HEK293T (cell line): ENCODE data around the gene SHANK3.

ENCODE experiments used
- CTCF ChIA-PET: fragments of 350-600 bp; formaldehyde crosslinking; extraction: SDS; loops from one replicate; lab custom pipeline; 2021; ENCODE audit warnings: antibody characterized with exemption, inconsistent platforms; lab: Yijun Ruan, JAX
- POLR2A ChIA-PET: fragments of 350-600 bp; formaldehyde crosslinking; extraction: SDS; loops from one replicate; lab custom pipeline; 2020; ENCODE audit warnings: antibody characterized with exemption, inconsistent platforms; lab: Yijun Ruan, JAX
- DNase-seq: peaks from one replicate; pipeline ENCODE4 v3.0.0; 2012; ENCODE audit warnings: mixed read lengths; ENCODE audit errors: extremely low spot score
- ARNT ChIP-seq: fragments of 450-650 bp; IDR thresholded peaks from 2 replicates; pipeline ENCODE4 v1.6.1; 2017; ENCODE audit warnings: mild to moderate bottlenecking
- BHLHE40 ChIP-seq: fragments of 450-650 bp; IDR thresholded peaks from 2 replicates; pipeline ENCODE4 v1.6.1; 2016; ENCODE audit warnings: mild to moderate bottlenecking, moderate library complexity, borderline replicate concordance
- CTBP1 ChIP-seq: fragments of 450-650 bp; IDR thresholded peaks from 2 replicates; pipeline ENCODE4 v1.6.1; 2016; ENCODE audit warnings: borderline replicate concordance
- ELF4 ChIP-seq: fragments of 450-650 bp; IDR thresholded peaks from 2 replicates; pipeline ENCODE4 v1.6.1; 2017; ENCODE audit warnings: antibody characterized with exemption
- FOXA1 ChIP-seq: fragments of 450-650 bp; IDR thresholded peaks from 2 replicates; pipeline ENCODE4 v1.6.1; 2016; ENCODE audit warnings: mild to moderate bottlenecking
- FOXK2 ChIP-seq: fragments of 450-650 bp; IDR thresholded peaks from 2 replicates; pipeline ENCODE4 v1.6.1; 2016; ENCODE audit warnings: mild to moderate bottlenecking
- FOXM1 ChIP-seq: fragments of 450-650 bp; IDR thresholded peaks from 2 replicates; pipeline ENCODE4 v1.6.1; 2017; ENCODE audit warnings: mild to moderate bottlenecking, borderline replicate concordance
- HDGF ChIP-seq: fragments of 450-650 bp; IDR thresholded peaks from 2 replicates; pipeline ENCODE4 v1.6.1; 2017; ENCODE audit warnings: antibody characterized with exemption, borderline replicate concordance
- L3MBTL2 ChIP-seq: fragments of 450-650 bp; conservative IDR thresholded peaks from 2 replicates; pipeline ENCODE4 v1.6.1; 2016; ENCODE audit warnings: mild to moderate bottlenecking
- LEF1 ChIP-seq: fragments of 450-650 bp; IDR thresholded peaks from 2 replicates; pipeline ENCODE4 v1.6.1; 2017; ENCODE audit warnings: mild to moderate bottlenecking, borderline replicate concordance
- NFRKB ChIP-seq: fragments of 450-650 bp; IDR thresholded peaks from 2 replicates; pipeline ENCODE4 v1.6.1; 2016; ENCODE audit warnings: mild to moderate bottlenecking, moderate library complexity
- SP1 ChIP-seq: fragments of 450-650 bp; IDR thresholded peaks from 2 replicates; pipeline ENCODE4 v1.6.1; 2017
- SUZ12 ChIP-seq: fragments of 450-650 bp; IDR thresholded peaks from 2 replicates; pipeline ENCODE4 v1.6.1; 2016; ENCODE audit warnings: mild to moderate bottlenecking
- TARDBP ChIP-seq: fragments of 450-650 bp; IDR thresholded peaks from 2 replicates; pipeline ENCODE4 v1.6.1; 2016
- ZNF384 ChIP-seq: fragments of 450-650 bp; IDR thresholded peaks from 2 replicates; pipeline ENCODE4 v1.6.1; 2016
- TF ChIP-seq, protein P1 (sequence below): fragments of 450-650 bp; IDR thresholded peaks from 2 replicates; pipeline ENCODE4 v1.6.1; 2016

SHANK3 gene

DNA sequence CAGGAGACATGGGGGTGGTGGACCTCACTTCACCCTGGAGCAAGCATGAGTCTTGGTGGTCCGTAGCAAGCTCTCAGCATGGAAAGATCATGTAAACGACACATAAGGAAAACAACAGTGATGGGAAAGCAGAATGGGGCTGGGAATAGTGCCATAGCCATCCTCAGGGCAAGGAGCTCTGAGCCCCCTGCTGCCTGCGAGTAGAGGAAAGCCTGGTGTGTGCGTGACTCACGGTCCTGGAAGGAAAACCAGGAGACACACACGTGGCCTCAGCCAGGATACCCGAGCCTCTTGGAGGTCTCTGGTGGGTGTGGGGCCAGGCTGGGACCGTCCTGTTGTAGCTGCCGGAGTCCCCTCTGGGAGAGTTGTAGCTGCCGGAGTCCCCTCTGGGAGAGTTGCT, 12.4 kb downstream of the SHANK3 start:
- TF ChIP-seq CTBP1 = no peak
- no peak for TF ChIP-seq ARNT
- TF ChIP-seq ZNF384 = no peak
- no peak for TF ChIP-seq HDGF
- no peak for TF ChIP-seq FOXA1
- TF ChIP-seq BHLHE40 = no peak
- no peak for TF ChIP-seq SUZ12
- TF ChIP-seq FOXM1 = no peak
- TF ChIP-seq, protein P1, sequence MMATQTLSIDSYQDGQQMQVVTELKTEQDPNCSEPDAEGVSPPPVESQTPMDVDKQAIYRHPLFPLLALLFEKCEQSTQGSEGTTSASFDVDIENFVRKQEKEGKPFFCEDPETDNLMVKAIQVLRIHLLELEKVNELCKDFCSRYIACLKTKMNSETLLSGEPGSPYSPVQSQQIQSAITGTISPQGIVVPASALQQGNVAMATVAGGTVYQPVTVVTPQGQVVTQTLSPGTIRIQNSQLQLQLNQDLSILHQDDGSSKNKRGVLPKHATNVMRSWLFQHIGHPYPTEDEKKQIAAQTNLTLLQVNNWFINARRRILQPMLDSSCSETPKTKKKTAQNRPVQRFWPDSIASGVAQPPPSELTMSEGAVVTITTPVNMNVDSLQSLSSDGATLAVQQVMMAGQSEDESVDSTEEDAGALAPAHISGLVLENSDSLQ = no peak
- no peak for TF ChIP-seq ELF4
- TF ChIP-seq FOXK2 = no peak
- TF ChIP-seq LEF1 = no peak
- TF ChIP-seq NFRKB = no peak
- no peak for TF ChIP-seq L3MBTL2
- TF ChIP-seq TARDBP = no peak
- no peak for TF ChIP-seq SP1
- CTCF ChIA-PET = no interaction called here
- no peak for DNase-seq
- POLR2A ChIA-PET = no interaction called here

DNA sequence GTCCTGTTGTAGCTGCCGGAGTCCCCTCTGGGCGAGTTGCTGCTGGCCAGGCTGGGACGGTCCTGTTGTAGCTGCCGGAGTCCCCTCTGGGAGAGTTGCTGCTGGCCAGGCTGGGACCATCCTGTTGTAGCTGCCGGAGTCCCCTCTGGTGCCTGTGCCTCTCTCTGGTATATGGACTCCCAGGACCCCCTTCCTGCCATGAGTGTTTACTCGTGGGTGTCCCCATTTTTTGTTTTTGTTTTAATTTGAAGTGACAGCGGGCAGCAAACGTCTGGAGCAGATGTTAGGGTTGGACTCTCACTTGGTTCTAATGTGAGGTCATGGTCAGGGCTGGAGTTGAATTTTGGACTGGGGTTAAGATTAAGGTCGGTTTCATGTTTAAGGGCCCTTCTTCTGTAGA, 14.2 kb downstream of the SHANK3 start:
- no peak for TF ChIP-seq LEF1
- TF ChIP-seq HDGF = no peak
- no peak for TF ChIP-seq L3MBTL2
- no peak for TF ChIP-seq CTBP1
- TF ChIP-seq TARDBP = no peak
- TF ChIP-seq FOXA1 = no peak
- TF ChIP-seq ZNF384 = no peak
- TF ChIP-seq NFRKB = no peak
- no peak for TF ChIP-seq ARNT
- no peak for TF ChIP-seq FOXM1
- no peak for TF ChIP-seq SP1
- CTCF ChIA-PET = no interaction called here
- POLR2A ChIA-PET = no interaction called here
- no peak for DNase-seq

DNA sequence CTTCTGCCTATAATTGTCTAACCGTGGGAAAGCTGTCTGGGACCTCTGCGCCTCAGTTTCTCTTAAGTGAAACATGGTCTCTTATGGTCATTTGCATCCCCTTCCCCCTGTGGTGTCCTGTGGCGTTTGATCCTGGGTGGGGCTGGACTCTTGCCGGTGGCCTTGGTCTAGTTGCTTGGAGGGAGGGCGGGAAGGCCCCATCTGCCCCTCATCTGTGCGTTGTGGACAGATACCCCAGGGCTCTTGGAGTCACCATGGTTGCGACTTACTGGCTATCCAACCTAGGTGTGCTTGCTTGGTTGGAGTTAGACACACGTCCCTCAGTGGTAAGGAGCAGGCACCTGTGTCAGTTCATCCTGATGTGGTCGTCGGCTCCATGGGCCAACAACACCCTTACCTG, 15.2 kb downstream of the SHANK3 start:
- CTCF ChIA-PET = no interaction called here
- no peak for DNase-seq
- TF ChIP-seq ELF4 = no peak
- TF ChIP-seq ZNF384 = no peak
- TF ChIP-seq TARDBP = no peak
- no peak for TF ChIP-seq L3MBTL2
- no peak for TF ChIP-seq ARNT
- TF ChIP-seq BHLHE40 = no peak
- no peak for TF ChIP-seq FOXM1
- TF ChIP-seq, protein P1 = no peak
- POLR2A ChIA-PET = no interaction called here

DNA sequence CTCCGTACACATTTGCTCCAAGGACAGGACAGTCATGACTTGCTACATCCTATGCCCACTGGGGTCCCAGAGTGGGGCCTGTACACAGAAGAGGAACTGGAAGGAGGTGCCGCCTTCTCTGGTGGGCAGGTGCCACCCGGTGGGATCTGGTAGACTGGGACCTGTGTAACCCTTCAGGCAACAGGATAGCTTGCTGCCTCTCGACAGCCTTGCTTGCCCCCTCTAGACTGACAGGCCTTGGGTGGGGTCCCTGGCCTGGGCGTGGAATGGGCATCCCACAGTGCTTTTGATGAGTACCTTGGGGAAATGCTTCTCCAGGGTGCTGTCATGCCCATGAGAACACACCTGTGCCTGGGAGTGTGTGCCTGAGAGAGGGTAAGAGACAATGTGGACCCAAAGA, 15.8 kb downstream of the SHANK3 start:
- TF ChIP-seq L3MBTL2 = no peak
- no peak for DNase-seq
- CTCF ChIA-PET = interaction anchor here (0.6 kb wide), 1 partner anchor 29 kb away, joined by 3 read pairs; no protein-coding TSS in a partner anchor

DNA sequence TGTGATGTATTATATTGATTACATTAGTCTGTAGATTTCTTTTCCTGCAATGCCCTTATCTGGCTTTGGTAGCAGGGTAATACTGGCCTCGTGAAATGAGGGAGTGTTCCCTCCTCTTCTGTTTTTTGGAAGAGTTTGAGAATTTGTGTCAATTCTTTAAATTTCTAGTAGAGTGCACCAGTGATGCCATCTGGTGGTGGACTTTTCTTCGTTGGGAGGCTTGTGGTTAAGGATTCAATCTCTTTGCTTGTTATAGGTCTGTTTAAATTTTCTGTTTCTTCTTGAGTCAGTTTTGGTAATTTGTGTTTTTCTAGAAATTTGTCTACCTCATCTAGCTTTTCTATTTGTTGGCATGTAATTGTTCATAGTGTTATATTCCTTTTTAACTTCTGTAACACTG, 18.9 kb downstream of the SHANK3 start:
- DNase-seq = no peak
- CTCF ChIA-PET = interaction anchor here (0.6 to 1.0 kb wide), 2 partner anchors 129 to 194 kb away, joined by 3 to 5 read pairs; partner anchors contain the start of gene SYCE3
- TF ChIP-seq FOXK2 = no peak
- TF ChIP-seq HDGF = no peak
- TF ChIP-seq ELF4 = no peak
- no peak for TF ChIP-seq BHLHE40
- TF ChIP-seq NFRKB = no peak
- TF ChIP-seq ZNF384 = no peak
- TF ChIP-seq FOXM1 = no peak
- TF ChIP-seq SP1 = no peak
- TF ChIP-seq LEF1 = no peak
- TF ChIP-seq FOXA1 = no peak
- TF ChIP-seq TARDBP = no peak
- TF ChIP-seq, protein P1 = no peak
- no peak for TF ChIP-seq L3MBTL2
- TF ChIP-seq CTBP1 = no peak
- no peak for TF ChIP-seq SUZ12
- POLR2A ChIA-PET = no interaction called here

More for the DNA sequence above, 15.8 kb downstream of the SHANK3 start:
- POLR2A ChIA-PET = no interaction called here

DNA sequence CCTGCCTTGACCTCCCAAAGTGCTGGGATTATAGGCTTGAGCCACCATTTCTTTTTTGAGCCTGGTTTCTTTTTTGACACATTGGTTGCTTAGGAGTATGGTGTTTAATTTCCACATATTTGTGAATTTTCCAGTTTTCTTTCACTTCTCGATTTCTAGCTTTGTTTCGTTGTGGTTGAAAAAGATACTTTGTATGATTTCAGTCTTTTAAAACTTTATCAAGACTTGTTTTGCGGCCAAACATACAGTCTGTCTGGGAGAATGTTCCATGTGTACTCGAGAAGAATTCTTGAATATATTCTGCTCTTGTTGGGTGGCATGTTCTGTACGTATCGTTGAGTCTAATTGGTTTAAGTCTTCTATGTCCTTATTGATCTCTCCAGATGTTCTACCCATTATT, 20.8 kb downstream of the SHANK3 start:
- ChIA-PET CTCF (interaction anchor here (1.2 to 1.7 kb wide), 3 partner anchors 26 to 73 kb away, joined by 3 to 5 read pairs (median 3); no protein-coding TSS in a partner anchor), POLR2A (no interaction called here)
- TF ChIP-seq LEF1 (no peak), ARNT (no peak), BHLHE40 (no peak), ELF4 (no peak), CTBP1 (no peak), TARDBP (no peak), SP1 (no peak), FOXM1 (no peak), NFRKB (no peak), HDGF (no peak)
- TF ChIP-seq, protein P1 = no peak
- no peak for DNase-seq
